ENCODE data around the gene YY1AP1. TPM values are rescaled to one million over a fixed set of nuclear protein-coding genes. Genes with fewer than 3 reads are reported as not detected.
A peak's percentile ranks its signal among the peaks of the same experiment; 100 is the strongest.
"Not testable (repeated sequence)": the region's sequence is repeated elsewhere in the genome, so short reads cannot be mapped to it uniquely, and the experiment has no call there.

Gene YY1AP1
- total RNA-seq, 1 experiment from 2014 or later, result 59.3 TPM

GRCh38 chr1:155715777-155716176 is 27.2 kb upstream of the YY1AP1 start:
- no peaks in the 10 kb centered on the region for H3K27me3 ChIP-seq (replicated peaks; ENCODE audit: insufficient read depth, low read depth, low read length, poor library complexity)
- BruUV-seq (replicated peaks), result no TSS peak
- no peak for DNase-seq (ENCODE audit: low spot score)
- intact Hi-C loops (cut with micrococcal nuclease; ENCODE audit: unreplicated experiment), result no loop called here
- H3K36me3 ChIP-seq (ENCODE audit: insufficient read depth, low read length, poor library complexity, severe bottlenecking), result peaks cover 27% of the 10 kb centered on the region
- POLR2A ChIA-PET (ENCODE audit: low non-redundant PET), result no interaction called here
- no peaks in the 10 kb centered on the region for H3K4me1 ChIP-seq (ENCODE audit: insufficient read depth, low read length, poor library complexity, severe bottlenecking)
- TF ChIP-seq CTCF (conservative IDR thresholded peaks at IDR 0.05; ENCODE audit: low read depth, low read length) (no peak), EZH2 (IDR thresholded peaks at IDR 0.05; ENCODE audit: borderline replicate concordance, low read depth, low read length, poor library complexity, severe bottlenecking) (no peak)
- H3K9me3 ChIP-seq (ENCODE audit: low read depth, low read length, poor library complexity, severe bottlenecking), result no peaks in the 10 kb centered on the region
- no peak overlapping the region for H3K4me3 ChIP-seq (ENCODE audit: low read depth, low read length, poor library complexity, severe bottlenecking)
- no peak overlapping the region for H3K27ac ChIP-seq (ENCODE audit: low read depth, low read length, poor library complexity, severe bottlenecking)
- CTCF ChIA-PET, result no interaction called here

GRCh38 chr1:155715056-155715455 is 26.5 kb upstream of the YY1AP1 start:
- H3K27me3 ChIP-seq (replicated peaks; ENCODE audit: insufficient read depth, low read depth, low read length, poor library complexity); intact Hi-C loops (cut with micrococcal nuclease; ENCODE audit: unreplicated experiment); BruUV-seq (replicated peaks); H3K27ac ChIP-seq (ENCODE audit: low read depth, low read length, poor library complexity, severe bottlenecking); H3K9me3 ChIP-seq (ENCODE audit: low read depth, low read length, poor library complexity, severe bottlenecking); H3K4me1 ChIP-seq (ENCODE audit: insufficient read depth, low read length, poor library complexity, severe bottlenecking); POLR2A ChIA-PET (ENCODE audit: low non-redundant PET); H3K4me3 ChIP-seq (ENCODE audit: low read depth, low read length, poor library complexity, severe bottlenecking); CTCF ChIA-PET; DNase-seq (ENCODE audit: low spot score): not testable (repeated sequence)
- peaks cover 29% of the 10 kb centered on the region for H3K36me3 ChIP-seq (ENCODE audit: insufficient read depth, low read length, poor library complexity, severe bottlenecking)

GRCh38 chr1:155713075-155713474 is 24.5 kb upstream of the YY1AP1 start:
- Histone ChIP-seq H3K4me3 (ENCODE audit: low read depth, low read length, poor library complexity, severe bottlenecking) (no peak overlapping the region), H3K4me1 (ENCODE audit: insufficient read depth, low read length, poor library complexity, severe bottlenecking) (no peaks in the 10 kb centered on the region), H3K36me3 (ENCODE audit: insufficient read depth, low read length, poor library complexity, severe bottlenecking) (peaks cover 36% of the 10 kb centered on the region), H3K9me3 (ENCODE audit: low read depth, low read length, poor library complexity, severe bottlenecking) (peaks cover 5% of the 10 kb centered on the region), H3K27ac (ENCODE audit: low read depth, low read length, poor library complexity, severe bottlenecking) (no peak overlapping the region), H3K27me3 (replicated peaks; ENCODE audit: insufficient read depth, low read depth, low read length, poor library complexity) (no peaks in the 10 kb centered on the region)
- intact Hi-C loops (cut with micrococcal nuclease; ENCODE audit: unreplicated experiment), result no loop called here
- DNase-seq (ENCODE audit: low spot score), result no peak
- BruUV-seq (replicated peaks), result no TSS peak
- POLR2A ChIA-PET (ENCODE audit: low non-redundant PET), result no interaction called here
- TF ChIP-seq CTCF (conservative IDR thresholded peaks at IDR 0.05; ENCODE audit: low read depth, low read length), result no peak
- no peak for TF ChIP-seq EZH2 (IDR thresholded peaks at IDR 0.05; ENCODE audit: borderline replicate concordance, low read depth, low read length, poor library complexity, severe bottlenecking)
- CTCF ChIA-PET, result no interaction called here

GRCh38 chr1:155712636-155713035 is 24.1 kb upstream of the YY1AP1 start:
- H3K27me3 ChIP-seq (replicated peaks; ENCODE audit: insufficient read depth, low read depth, low read length, poor library complexity); H3K27ac ChIP-seq (ENCODE audit: low read depth, low read length, poor library complexity, severe bottlenecking); H3K4me3 ChIP-seq (ENCODE audit: low read depth, low read length, poor library complexity, severe bottlenecking); DNase-seq (ENCODE audit: low spot score); BruUV-seq (replicated peaks); H3K4me1 ChIP-seq (ENCODE audit: insufficient read depth, low read length, poor library complexity, severe bottlenecking); intact Hi-C loops (cut with micrococcal nuclease; ENCODE audit: unreplicated experiment); POLR2A ChIA-PET (ENCODE audit: low non-redundant PET); CTCF ChIA-PET; H3K9me3 ChIP-seq (ENCODE audit: low read depth, low read length, poor library complexity, severe bottlenecking): not testable (repeated sequence)
- 0 out of 2 replicates have a peak, but pooled peaks have one; percentile 28 for TF ChIP-seq CTCF (conservative IDR thresholded peaks at IDR 0.05; ENCODE audit: low read depth, low read length)
- peaks cover 36% of the 10 kb centered on the region for H3K36me3 ChIP-seq (ENCODE audit: insufficient read depth, low read length, poor library complexity, severe bottlenecking)

- BruUV-seq (replicated peaks); H3K4me3 ChIP-seq (ENCODE audit: low read depth, low read length, poor library complexity, severe bottlenecking); H3K27me3 ChIP-seq (replicated peaks; ENCODE audit: insufficient read depth, low read depth, low read length, poor library complexity); CTCF ChIA-PET; DNase-seq (ENCODE audit: low spot score); H3K4me1 ChIP-seq (ENCODE audit: insufficient read depth, low read length, poor library complexity, severe bottlenecking); intact Hi-C loops (cut with micrococcal nuclease; ENCODE audit: unreplicated experiment); H3K27ac ChIP-seq (ENCODE audit: low read depth, low read length, poor library complexity, severe bottlenecking); H3K9me3 ChIP-seq (ENCODE audit: low read depth, low read length, poor library complexity, severe bottlenecking); POLR2A ChIA-PET (ENCODE audit: low non-redundant PET): not testable (repeated sequence)
- H3K36me3 ChIP-seq (ENCODE audit: insufficient read depth, low read length, poor library complexity, severe bottlenecking), result peaks cover 36% of the 10 kb centered on the region
Observed at GRCh38 chr1:155711457-155711856, 22.9 kb upstream of the YY1AP1 start.

Data from A673 (cell line).